Brain microvascular endothelial cell (primary cell): ENCODE data around the gene MECR.

Experiments
- DNase-seq: peaks from one replicate; pipeline ENCODE4 v3.0.0-alpha.2; 2020
- H3K27ac ChIP-seq: fragments of 250-450 bp; sonication (Bioruptor Pico); 2 replicates; pipeline ENCODE4 v1.5.1; 2020; ENCODE audit warnings: mild to moderate bottlenecking, moderate library complexity
- H3K27me3 ChIP-seq: fragments of 250-450 bp; sonication (Bioruptor Pico); replicated peaks from 2 replicates; pipeline ENCODE4 v1.5.1; 2020; ENCODE audit warnings: mild to moderate bottlenecking
- H3K36me3 ChIP-seq: fragments of 250-450 bp; sonication (Bioruptor Pico); replicated peaks from 2 replicates; pipeline ENCODE4 v1.5.1; 2020; ENCODE audit warnings: mild to moderate bottlenecking
- H3K4me3 ChIP-seq: 2 replicates; pipeline ENCODE4 v1.5.1; 2011; ENCODE audit warnings: low read depth, mild to moderate bottlenecking, control low read depth, low read length, moderate library complexity
- in situ Hi-C: cut with HindIII; loops from 2 replicates; pipeline ENCODE4 v1.10.0; 2017; ENCODE audit warnings: low sequenced_read_pairs, low pct_ligation_motif_present
- TF ChIP-seq, protein P1 (sequence below): IDR thresholded peaks from 2 replicates; pipeline ENCODE4 v1.5.1; 2011; ENCODE audit warnings: low read depth, mild to moderate bottlenecking, moderate library complexity, low read length, control low read depth, inconsistent platforms; ENCODE audit errors: missing control alignments

The MECR gene

DNA sequence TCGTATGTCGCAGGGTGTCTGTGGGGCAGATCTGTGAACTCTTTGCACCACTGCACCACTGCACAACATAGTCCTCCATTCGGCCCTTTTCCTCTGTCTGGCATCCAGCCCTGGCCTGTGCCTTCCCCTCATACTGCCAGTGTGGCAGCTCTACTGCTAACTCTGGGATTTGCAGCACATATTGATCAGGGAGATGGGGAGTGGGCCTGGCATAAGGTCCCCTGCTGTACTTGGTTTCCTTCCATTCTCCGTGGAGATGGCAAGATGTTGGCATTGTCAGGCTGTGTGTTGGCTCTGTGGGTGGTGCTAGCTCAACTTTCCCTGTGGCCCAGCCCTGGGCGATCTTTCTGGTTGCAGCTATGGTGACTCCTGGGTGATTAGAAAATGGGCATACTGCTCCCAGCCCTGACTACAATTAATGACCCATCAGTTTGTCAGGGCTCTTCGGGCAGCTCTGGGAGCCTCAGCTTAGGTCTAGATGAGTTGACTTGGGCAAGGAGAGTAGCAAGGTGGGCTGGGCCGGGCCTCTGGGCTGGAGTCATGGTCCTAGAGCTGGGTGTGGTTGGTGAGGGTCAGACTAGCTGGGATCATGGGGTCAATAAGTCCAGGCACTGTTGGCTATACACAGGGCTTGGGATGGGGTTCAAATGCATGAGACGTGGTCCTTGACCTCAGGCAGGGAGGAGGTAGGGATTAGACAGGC lies 17.0 kb upstream of the MECR start:
- TF ChIP-seq, protein P1, sequence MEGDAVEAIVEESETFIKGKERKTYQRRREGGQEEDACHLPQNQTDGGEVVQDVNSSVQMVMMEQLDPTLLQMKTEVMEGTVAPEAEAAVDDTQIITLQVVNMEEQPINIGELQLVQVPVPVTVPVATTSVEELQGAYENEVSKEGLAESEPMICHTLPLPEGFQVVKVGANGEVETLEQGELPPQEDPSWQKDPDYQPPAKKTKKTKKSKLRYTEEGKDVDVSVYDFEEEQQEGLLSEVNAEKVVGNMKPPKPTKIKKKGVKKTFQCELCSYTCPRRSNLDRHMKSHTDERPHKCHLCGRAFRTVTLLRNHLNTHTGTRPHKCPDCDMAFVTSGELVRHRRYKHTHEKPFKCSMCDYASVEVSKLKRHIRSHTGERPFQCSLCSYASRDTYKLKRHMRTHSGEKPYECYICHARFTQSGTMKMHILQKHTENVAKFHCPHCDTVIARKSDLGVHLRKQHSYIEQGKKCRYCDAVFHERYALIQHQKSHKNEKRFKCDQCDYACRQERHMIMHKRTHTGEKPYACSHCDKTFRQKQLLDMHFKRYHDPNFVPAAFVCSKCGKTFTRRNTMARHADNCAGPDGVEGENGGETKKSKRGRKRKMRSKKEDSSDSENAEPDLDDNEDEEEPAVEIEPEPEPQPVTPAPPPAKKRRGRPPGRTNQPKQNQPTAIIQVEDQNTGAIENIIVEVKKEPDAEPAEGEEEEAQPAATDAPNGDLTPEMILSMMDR: no peak
- no peaks in the 10 kb centered on the region for H3K27me3 ChIP-seq
- no peaks in the 10 kb centered on the region for H3K36me3 ChIP-seq
- H3K4me3 ChIP-seq: no peak overlapping the region
- in situ Hi-C loops: loop anchor here (25.0 kb wide), 2 partner anchors 465 to 1440 kb away; no protein-coding TSS in a partner anchor
- no peak for DNase-seq
- H3K27ac ChIP-seq: no peak overlapping the region

DNA sequence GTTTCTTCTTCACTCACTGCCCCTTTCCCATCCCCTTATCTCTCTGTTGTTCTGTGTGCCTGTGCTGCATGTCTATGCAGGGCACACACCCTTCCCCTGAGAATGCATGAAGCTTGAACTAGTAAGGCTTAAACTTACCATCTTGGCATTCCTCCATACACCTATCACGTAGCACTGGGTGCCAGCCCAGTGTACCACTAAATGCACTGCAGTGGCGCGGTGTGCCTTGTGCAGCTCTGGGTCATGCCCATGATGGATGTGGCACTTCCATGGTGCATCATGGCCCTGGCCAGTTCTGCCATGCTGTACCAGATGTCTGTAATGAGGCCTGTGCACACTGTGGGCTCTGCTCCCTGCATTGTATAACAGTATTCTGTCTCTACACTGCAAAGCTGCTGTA lies 16.3 kb upstream of the MECR start:
- Histone ChIP-seq H3K4me3 (no peak overlapping the region), H3K27ac (no peak overlapping the region), H3K27me3 (no peaks in the 10 kb centered on the region), H3K36me3 (no peaks in the 10 kb centered on the region)
- DNase-seq: no peak
- TF ChIP-seq, protein P1: no peak
- in situ Hi-C loops: loop anchor here (25.0 kb wide), 2 partner anchors 465 to 1440 kb away; no protein-coding TSS in a partner anchor

DNA sequence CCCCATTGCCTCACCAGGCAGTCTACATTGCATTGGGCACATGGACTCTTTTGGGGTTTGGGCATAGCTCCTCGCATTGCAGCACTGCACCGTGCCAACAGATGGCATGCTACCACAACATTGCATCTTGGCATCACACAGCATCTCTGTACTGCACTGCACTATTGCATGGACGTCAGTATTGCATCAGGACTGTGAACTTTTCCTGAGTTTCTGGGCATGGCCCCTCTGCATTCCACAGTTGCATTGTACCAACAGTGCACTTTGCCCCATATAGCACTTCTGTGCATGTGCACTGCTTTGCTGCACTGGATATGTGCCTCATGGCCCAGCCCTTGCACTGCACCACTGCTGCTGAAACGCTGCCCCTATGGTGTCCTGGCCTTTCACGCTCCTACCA lies 15.1 kb upstream of the MECR start:
- H3K27me3 ChIP-seq: no peaks in the 10 kb centered on the region
- in situ Hi-C loops: loop anchor here (25.0 kb wide), 2 partner anchors 466 to 1441 kb away; no protein-coding TSS in a partner anchor
- TF ChIP-seq, protein P1: peak; percentile 75

DNA sequence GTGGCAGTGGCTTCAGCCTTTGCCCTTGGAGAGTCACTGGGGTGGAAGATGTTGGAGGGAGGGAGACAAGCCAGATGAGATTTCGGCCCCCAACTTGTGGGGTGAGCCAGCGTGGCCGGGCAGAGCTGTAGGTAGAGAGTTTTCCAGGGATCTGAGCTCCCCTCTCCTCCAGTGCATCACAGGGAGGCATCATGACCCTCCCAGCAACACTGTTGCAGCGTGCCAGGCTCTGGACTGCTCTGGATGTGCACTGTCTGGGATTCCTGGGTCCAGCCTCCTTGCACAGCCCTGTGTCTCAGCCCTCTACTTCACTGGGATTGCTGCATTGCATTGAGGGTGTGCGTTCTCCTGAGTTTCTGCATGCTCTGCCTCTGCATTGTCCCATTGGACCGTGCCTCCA lies 14.5 kb upstream of the MECR start:
- H3K27ac ChIP-seq: no peak overlapping the region
- H3K27me3 ChIP-seq: no peaks in the 10 kb centered on the region
- no peak overlapping the region for H3K4me3 ChIP-seq
- TF ChIP-seq, protein P1: no peak
- in situ Hi-C loops: loop anchor here (25.0 kb wide), 2 partner anchors 467 to 1442 kb away; no protein-coding TSS in a partner anchor
- no peaks in the 10 kb centered on the region for H3K36me3 ChIP-seq
- no peak for DNase-seq

More for the DNA sequence above, 15.1 kb upstream of the MECR start:
- Histone ChIP-seq H3K4me3 (no peak overlapping the region), H3K36me3 (no peaks in the 10 kb centered on the region), H3K27ac (no peak overlapping the region)
- peak; percentile 38 for DNase-seq

DNA sequence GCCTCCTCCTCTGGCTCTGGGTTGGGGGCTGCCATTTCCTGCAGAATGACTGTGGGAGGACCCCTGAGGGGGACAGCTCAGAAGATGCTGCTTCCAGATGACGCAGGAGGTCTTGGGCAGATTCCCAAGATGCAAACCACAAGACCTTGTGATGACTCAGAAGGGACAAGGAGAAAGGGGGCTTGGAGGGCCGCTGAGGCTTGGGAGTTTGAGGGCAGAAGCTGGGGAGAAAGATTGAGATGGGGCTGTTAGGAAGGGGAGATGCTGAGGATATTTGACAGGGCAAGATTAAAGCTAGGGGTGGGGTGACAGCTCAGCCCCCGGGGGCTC lies 13.1 kb upstream of the MECR start:
- TF ChIP-seq, protein P1: no peak
- in situ Hi-C loops: loop anchor here (25.0 kb wide), 2 partner anchors 468 to 1443 kb away; no protein-coding TSS in a partner anchor
- H3K4me3 ChIP-seq: no peak overlapping the region
- peak; percentile 82 for DNase-seq
- no peaks in the 10 kb centered on the region for H3K36me3 ChIP-seq
- H3K27ac ChIP-seq: no peak overlapping the region
- no peaks in the 10 kb centered on the region for H3K27me3 ChIP-seq
